ENCODE measurements around the gene NECAP2.
"Not testable (repeated sequence)": the region's sequence is repeated elsewhere in the genome, so short reads cannot be mapped to it uniquely, and the experiment has no call there.

DNA sequence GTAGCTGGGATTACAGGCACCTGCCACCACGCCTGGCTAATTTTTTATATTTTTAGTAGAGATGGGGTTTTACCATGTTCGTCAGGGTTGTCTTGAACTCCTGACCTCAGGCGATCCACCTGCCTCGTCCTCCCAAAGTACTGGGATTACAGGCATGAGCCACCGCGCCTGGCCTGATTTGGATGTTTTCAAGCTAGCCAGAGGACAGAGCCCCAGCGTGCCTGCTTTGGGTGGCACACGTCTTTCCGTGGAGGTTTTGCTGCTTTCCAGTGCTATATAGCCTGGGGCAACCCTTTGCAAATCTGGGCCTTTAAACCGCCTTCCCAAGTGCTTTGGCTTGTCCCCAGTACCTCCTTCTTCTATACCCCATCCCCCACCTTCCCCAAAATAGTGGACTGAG lies 15.6 kb downstream of the NECAP2 start:
- not testable (repeated sequence) for TF ChIP-seq POLR2A (IDR thresholded peaks at IDR 0.05; ENCODE audit: low read depth, low read length); CTCF (IDR thresholded peaks at IDR 0.05 in 2 of 3, conservative IDR thresholded peaks at IDR 0.05 in 1 of 3; ENCODE audit: control insufficient read depth in 2 of 3, extremely low read depth in 1 of 3, insufficient read depth in 1 of 3, low read depth in 3 of 3, low read length in 3 of 3); BCLAF1 (IDR thresholded peaks at IDR 0.05); ZNF592 (IDR thresholded peaks at IDR 0.05); SUZ12 (IDR thresholded peaks at IDR 0.05; ENCODE audit: unreplicated experiment); MLLT1 (IDR thresholded peaks at IDR 0.05)

Measured in GM12878 (cell line).